Nephron (organoid): Measurements from ENCODE around the gene PCBD2.

Experiments used
- H3K27ac Mint-ChIP-seq, 3 experiments: 2 replicates each; pipeline ENCODE4 v1.8.0; 2020; ENCODE audit warnings: mixed read lengths in 3 of 3, mild to moderate bottlenecking in 2 of 3, moderate library complexity in 1 of 3
- H3K27me3 Mint-ChIP-seq: 2 replicates; pipeline ENCODE4 v1.8.0; 2021; ENCODE audit warnings: low read depth, mild to moderate bottlenecking, moderate library complexity, mixed read lengths
- H3K36me3 Mint-ChIP-seq: 2 replicates; pipeline ENCODE4 v1.8.0; 2020; ENCODE audit warnings: low read depth, mixed read lengths
- H3K4me1 Mint-ChIP-seq: 2 replicates; pipeline ENCODE4 v1.8.0; 2020; ENCODE audit warnings: mixed read lengths
- H3K4me3 Mint-ChIP-seq, 3 experiments: 2 replicates each; pipeline ENCODE4 v1.8.0; 2020; ENCODE audit warnings: mild to moderate bottlenecking in 3 of 3, mixed read lengths in 3 of 3, moderate library complexity in 2 of 3
- H3K9me3 Mint-ChIP-seq: 2 replicates; pipeline ENCODE4 v1.8.0; 2020; ENCODE audit warnings: mixed read lengths
- CTCF ChIP-seq, 3 experiments: fragments of 200-600 bp; sonication (generic); IDR thresholded peaks; one replicate each; pipeline ENCODE4 v1.5.0; 2021; ENCODE audit warnings: antibody characterized with exemption in 3 of 3; ENCODE audit not compliant: unreplicated experiment in 3 of 3

The PCBD2 gene

GRCh38 chr5:134911285-134912206 lies 6.6 kb downstream of the PCBD2 start:
- Mint-ChIP-seq H3K36me3 (peaks cover 12% of the 10 kb centered on the region), H3K9me3 (no peaks in the 10 kb centered on the region), H3K4me3 (no peak overlapping the region), H3K4me1 (no peaks in the 10 kb centered on the region), H3K27ac (no peak overlapping the region), H3K27me3 (no peaks in the 10 kb centered on the region)
- no peak for TF ChIP-seq CTCF (IDR thresholded peaks at IDR 0.05; ENCODE audit: unreplicated experiment in 3 of 3)

DNA sequence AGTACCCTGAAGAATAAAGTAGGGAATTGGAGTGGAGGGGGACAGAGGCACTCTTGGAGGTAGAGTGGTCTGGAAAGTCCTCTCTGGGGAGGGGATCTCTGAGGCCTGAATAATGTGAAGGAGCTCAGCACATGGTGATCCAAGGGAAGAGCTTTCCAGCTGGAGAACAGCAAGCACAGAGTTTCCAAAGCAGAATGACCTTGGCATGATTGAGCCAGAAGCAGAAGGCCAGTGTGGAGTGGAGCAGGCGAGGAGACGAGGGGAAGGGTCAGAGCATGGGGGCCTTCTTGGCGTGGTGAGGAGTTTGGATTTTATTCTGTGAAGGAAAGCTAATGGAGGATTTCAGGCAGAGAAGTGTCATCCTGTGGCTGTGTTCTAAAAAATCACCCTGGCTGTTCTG lies 8.3 kb downstream of the PCBD2 start:
- Mint-ChIP-seq H3K27me3 (no peaks in the 10 kb centered on the region), H3K4me1 (no peaks in the 10 kb centered on the region), H3K4me3 (no peak overlapping the region), H3K27ac (no peak overlapping the region), H3K36me3 (peaks cover 12% of the 10 kb centered on the region), H3K9me3 (no peaks in the 10 kb centered on the region)
- TF ChIP-seq CTCF (IDR thresholded peaks at IDR 0.05; ENCODE audit: unreplicated experiment in 3 of 3) = no peak

DNA sequence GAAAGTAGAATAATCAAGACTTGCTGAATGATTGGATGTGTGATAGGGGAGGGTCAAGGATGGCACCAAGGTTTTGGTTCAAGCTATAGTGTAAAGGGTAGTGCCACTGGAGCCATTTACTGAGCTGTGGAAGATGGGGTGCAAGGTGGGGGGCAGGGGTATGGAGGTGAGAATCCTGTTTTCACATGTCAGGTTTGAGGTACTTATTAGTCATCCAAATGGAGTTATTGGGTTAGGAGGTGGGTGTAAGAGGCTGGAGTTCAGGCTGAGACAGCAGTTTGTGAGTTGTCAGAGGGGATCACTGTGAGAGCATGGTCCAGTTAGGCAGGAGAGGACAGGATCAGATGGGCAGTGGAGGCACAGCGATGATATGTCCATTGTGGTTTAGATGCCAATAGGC lies 8.9 kb downstream of the PCBD2 start:
- TF ChIP-seq CTCF (IDR thresholded peaks at IDR 0.05; ENCODE audit: unreplicated experiment in 3 of 3) = no peak
- H3K9me3 Mint-ChIP-seq = no peaks in the 10 kb centered on the region
- peaks cover 12% of the 10 kb centered on the region for H3K36me3 Mint-ChIP-seq
- H3K27ac Mint-ChIP-seq = no peak overlapping the region
- no peak overlapping the region for H3K4me3 Mint-ChIP-seq
- no peaks in the 10 kb centered on the region for H3K4me1 Mint-ChIP-seq
- no peaks in the 10 kb centered on the region for H3K27me3 Mint-ChIP-seq

- H3K4me1 Mint-ChIP-seq = no peaks in the 10 kb centered on the region
- no peaks in the 10 kb centered on the region for H3K9me3 Mint-ChIP-seq
- peak; percentile 21 to 34 (median 22) for TF ChIP-seq CTCF (IDR thresholded peaks at IDR 0.05; ENCODE audit: unreplicated experiment in 3 of 3)
- H3K27me3 Mint-ChIP-seq = no peaks in the 10 kb centered on the region
- no peak overlapping the region for H3K27ac Mint-ChIP-seq
- H3K4me3 Mint-ChIP-seq = no peak overlapping the region
- peaks cover 19% of the 10 kb centered on the region for H3K36me3 Mint-ChIP-seq
Observed at GRCh38 chr5:134917070-134917815, 12.3 kb downstream of the PCBD2 start.

- H3K4me1 Mint-ChIP-seq = no peaks in the 10 kb centered on the region
- H3K9me3 Mint-ChIP-seq = no peaks in the 10 kb centered on the region
- H3K27ac Mint-ChIP-seq = no peak overlapping the region
- peaks cover 21% of the 10 kb centered on the region for H3K36me3 Mint-ChIP-seq
- no peak for TF ChIP-seq CTCF (IDR thresholded peaks at IDR 0.05; ENCODE audit: unreplicated experiment in 3 of 3)
- H3K4me3 Mint-ChIP-seq = no peak overlapping the region
- H3K27me3 Mint-ChIP-seq = no peaks in the 10 kb centered on the region
Observed at GRCh38 chr5:134918861-134919260, 13.9 kb downstream of the PCBD2 start.
